GM23338 (cell line): Measurements from ENCODE around the gene FOXP1. TPM values are rescaled to one million over a fixed set of nuclear protein-coding genes. Genes with fewer than 3 reads are reported as not detected.

ENCODE experiments used
- ATAC-seq: fragments of 200-7000 bp; cut with Tn5 transposase; 3 replicates; pipeline ENCODE4 v1.9.1; 2020
- DNase-seq: peaks from one replicate; pipeline ENCODE4 v3.0.0-alpha.2; 2015; ENCODE audit warnings: low spot score
- H2AFZ ChIP-seq: fragments of 200-600 bp; sonication (generic); 2 replicates; pipeline ENCODE4 v1.8.0; 2016; ENCODE audit warnings: antibody characterized with exemption, mild to moderate bottlenecking, moderate library complexity
- H3F3A ChIP-seq: fragments of 200-600 bp; sonication (generic); replicated peaks from 2 replicates; pipeline ENCODE4 v1.8.0; 2017; ENCODE audit warnings: antibody characterized with exemption, mixed run types, low read depth
- H3K27ac ChIP-seq: fragments of 200-600 bp; sonication (generic); 2 replicates; pipeline ENCODE4 v1.6.1; 2016; ENCODE audit warnings: low read depth
- H3K27me3 ChIP-seq: fragments of 200-600 bp; sonication (generic); 2 replicates; pipeline ENCODE4 v1.8.0; 2016; ENCODE audit warnings: mild to moderate bottlenecking, mixed run types, moderate library complexity; ENCODE audit not compliant: insufficient read depth
- H3K36me3 ChIP-seq: fragments of 200-600 bp; sonication (generic); 2 replicates; pipeline ENCODE4 v1.8.0; 2016; ENCODE audit warnings: mild to moderate bottlenecking; ENCODE audit not compliant: insufficient read depth
- H3K4me1 ChIP-seq: fragments of 200-600 bp; sonication (generic); 2 replicates; pipeline ENCODE4 v1.8.0; 2016; ENCODE audit warnings: mild to moderate bottlenecking, moderate library complexity; ENCODE audit not compliant: insufficient read depth
- H3K4me2 ChIP-seq: fragments of 200-600 bp; sonication (generic); 2 replicates; pipeline ENCODE4 v1.7.1; 2017; ENCODE audit warnings: mixed run types
- H3K4me3 ChIP-seq: fragments of 200-600 bp; sonication (generic); 2 replicates; pipeline ENCODE4 v1.6.1; 2016; ENCODE audit warnings: mixed run types
- H3K79me2 ChIP-seq: fragments of 200-600 bp; sonication (generic); replicated peaks from 2 replicates; pipeline ENCODE4 v1.8.0; 2017; ENCODE audit warnings: mild to moderate bottlenecking; ENCODE audit not compliant: insufficient read depth
- H3K9me2 ChIP-seq: fragments of 200-600 bp; sonication (generic); 2 replicates; pipeline ENCODE4 v1.8.0; 2017; ENCODE audit not compliant: insufficient read depth
- H4K20me1 ChIP-seq: fragments of 200-600 bp; sonication (generic); replicated peaks from 2 replicates; pipeline ENCODE4 v1.8.0; 2017; ENCODE audit warnings: mild to moderate bottlenecking; ENCODE audit not compliant: insufficient read depth
- H3K27ac Mint-ChIP-seq: 2 replicates; pipeline ENCODE4 v1.8.0; 2020; ENCODE audit warnings: inconsistent platforms, mild to moderate bottlenecking, moderate library complexity, mixed read lengths
- H3K27me3 Mint-ChIP-seq: 3 replicates; pipeline ENCODE4 v1.8.0; 2022; ENCODE audit warnings: low read depth, mild to moderate bottlenecking, moderate library complexity, mixed read lengths, inconsistent platforms; ENCODE audit not compliant: insufficient read depth, poor library complexity
- H3K36me3 Mint-ChIP-seq: 3 replicates; pipeline ENCODE4 v1.8.0; 2021; ENCODE audit warnings: low read depth, mild to moderate bottlenecking, inconsistent platforms, moderate library complexity, mixed read lengths
- H3K4me1 Mint-ChIP-seq: 3 replicates; pipeline ENCODE4 v1.8.0; 2020; ENCODE audit warnings: mild to moderate bottlenecking, inconsistent platforms, mixed read lengths
- H3K4me3 Mint-ChIP-seq: 3 replicates; pipeline ENCODE4 v1.8.0; 2021; ENCODE audit warnings: moderate library complexity, mild to moderate bottlenecking, inconsistent platforms, mixed read lengths
- H3K9me3 Mint-ChIP-seq: 3 replicates; pipeline ENCODE4 v1.8.0; 2020; ENCODE audit warnings: moderate library complexity, mild to moderate bottlenecking, inconsistent platforms, mixed read lengths
- CREB1 ChIP-seq: fragments of 250-450 bp; sonication (Bioruptor Pico); IDR thresholded peaks from 2 replicates; pipeline ENCODE4 v1.5.0; 2020; ENCODE audit warnings: low read depth, mild to moderate bottlenecking, moderate library complexity
- ETS1 ChIP-seq: IDR thresholded peaks from 2 replicates; pipeline ENCODE4 v1.6.1; 2016; ENCODE audit warnings: antibody characterized with exemption
- EZH2 ChIP-seq: fragments of 200-600 bp; sonication (generic); IDR thresholded peaks from one replicate; pipeline ENCODE4 v1.8.0; 2017; ENCODE audit warnings: antibody characterized with exemption, mild to moderate bottlenecking, low read depth; ENCODE audit not compliant: unreplicated experiment
- EZH2phosphoT487 ChIP-seq: fragments of 200-600 bp; sonication (generic); IDR thresholded peaks from one replicate; pipeline ENCODE4 v1.8.1; 2018; ENCODE audit warnings: antibody characterized with exemption; ENCODE audit not compliant: unreplicated experiment
- JUNB ChIP-seq: IDR thresholded peaks from one replicate; pipeline ENCODE4 v1.6.1; 2016; ENCODE audit warnings: antibody characterized with exemption; ENCODE audit not compliant: unreplicated experiment
- NANOG ChIP-seq: IDR thresholded peaks from 2 replicates; pipeline ENCODE4 v1.6.1; 2016; ENCODE audit warnings: antibody characterized with exemption, borderline replicate concordance
- STAT1 ChIP-seq: IDR thresholded peaks from one replicate; pipeline ENCODE4 v1.6.1; 2016; ENCODE audit warnings: antibody characterized with exemption; ENCODE audit not compliant: unreplicated experiment
- ZNF331 ChIP-seq: fragments of 250-450 bp; sonication (Bioruptor Pico); IDR thresholded peaks from 2 replicates; pipeline ENCODE4 v1.5.0; 2020; ENCODE audit warnings: low read depth, mild to moderate bottlenecking, moderate library complexity
- polyA plus RNA-seq: library from polyadenylated mRNA; unstranded; fragments of >200 nt; fragmentation: Nextera tagmentation; extraction: Ambion mirVana; gene quantifications from 2 replicates; pipeline ENCODE4 v1.2.1, GENCODE V29; 2016
- total RNA-seq: library from RNA; depleted of rRNA; stranded (reverse); fragments of >200 nt; shearing (Covaris generic); gene quantifications from 2 replicates; pipeline ENCODE4 v1.2.3, GENCODE V29; 2014
- TF ChIP-seq, protein P1 (sequence below), 2 experiments: fragments of 200-600 bp in 1 of 2; sonication (generic) in 1 of 2; conservative IDR thresholded peaks; 2 replicates each; pipeline versions ENCODE4 v1.5.1 to v1.6.1; 2016 to 2017; ENCODE audit warnings: antibody characterized with exemption in 2 of 2, low read depth in 2 of 2, mild to moderate bottlenecking in 2 of 2, moderate library complexity in 1 of 2
- TF ChIP-seq, protein P2 (sequence below): fragments of 250-450 bp; sonication (Bioruptor Pico); IDR thresholded peaks from 2 replicates; pipeline ENCODE4 v1.5.0; 2020; ENCODE audit warnings: mild to moderate bottlenecking, moderate library complexity

The FOXP1 gene
- total and polyA plus RNA-seq, 2 experiments from 2014 or later: 32.9 to 35.5 TPM

- TF ChIP-seq, protein P1, sequence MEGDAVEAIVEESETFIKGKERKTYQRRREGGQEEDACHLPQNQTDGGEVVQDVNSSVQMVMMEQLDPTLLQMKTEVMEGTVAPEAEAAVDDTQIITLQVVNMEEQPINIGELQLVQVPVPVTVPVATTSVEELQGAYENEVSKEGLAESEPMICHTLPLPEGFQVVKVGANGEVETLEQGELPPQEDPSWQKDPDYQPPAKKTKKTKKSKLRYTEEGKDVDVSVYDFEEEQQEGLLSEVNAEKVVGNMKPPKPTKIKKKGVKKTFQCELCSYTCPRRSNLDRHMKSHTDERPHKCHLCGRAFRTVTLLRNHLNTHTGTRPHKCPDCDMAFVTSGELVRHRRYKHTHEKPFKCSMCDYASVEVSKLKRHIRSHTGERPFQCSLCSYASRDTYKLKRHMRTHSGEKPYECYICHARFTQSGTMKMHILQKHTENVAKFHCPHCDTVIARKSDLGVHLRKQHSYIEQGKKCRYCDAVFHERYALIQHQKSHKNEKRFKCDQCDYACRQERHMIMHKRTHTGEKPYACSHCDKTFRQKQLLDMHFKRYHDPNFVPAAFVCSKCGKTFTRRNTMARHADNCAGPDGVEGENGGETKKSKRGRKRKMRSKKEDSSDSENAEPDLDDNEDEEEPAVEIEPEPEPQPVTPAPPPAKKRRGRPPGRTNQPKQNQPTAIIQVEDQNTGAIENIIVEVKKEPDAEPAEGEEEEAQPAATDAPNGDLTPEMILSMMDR (conservative IDR thresholded peaks at IDR 0.05; ENCODE audit: low read depth in 2 of 2): no peak
- TF ChIP-seq STAT1 (no peak), CREB1 (CRISPR knock-in tag) (no peak), JUNB (no peak), EZH2phosphoT487 (no peak)
- TF ChIP-seq, protein P2, sequence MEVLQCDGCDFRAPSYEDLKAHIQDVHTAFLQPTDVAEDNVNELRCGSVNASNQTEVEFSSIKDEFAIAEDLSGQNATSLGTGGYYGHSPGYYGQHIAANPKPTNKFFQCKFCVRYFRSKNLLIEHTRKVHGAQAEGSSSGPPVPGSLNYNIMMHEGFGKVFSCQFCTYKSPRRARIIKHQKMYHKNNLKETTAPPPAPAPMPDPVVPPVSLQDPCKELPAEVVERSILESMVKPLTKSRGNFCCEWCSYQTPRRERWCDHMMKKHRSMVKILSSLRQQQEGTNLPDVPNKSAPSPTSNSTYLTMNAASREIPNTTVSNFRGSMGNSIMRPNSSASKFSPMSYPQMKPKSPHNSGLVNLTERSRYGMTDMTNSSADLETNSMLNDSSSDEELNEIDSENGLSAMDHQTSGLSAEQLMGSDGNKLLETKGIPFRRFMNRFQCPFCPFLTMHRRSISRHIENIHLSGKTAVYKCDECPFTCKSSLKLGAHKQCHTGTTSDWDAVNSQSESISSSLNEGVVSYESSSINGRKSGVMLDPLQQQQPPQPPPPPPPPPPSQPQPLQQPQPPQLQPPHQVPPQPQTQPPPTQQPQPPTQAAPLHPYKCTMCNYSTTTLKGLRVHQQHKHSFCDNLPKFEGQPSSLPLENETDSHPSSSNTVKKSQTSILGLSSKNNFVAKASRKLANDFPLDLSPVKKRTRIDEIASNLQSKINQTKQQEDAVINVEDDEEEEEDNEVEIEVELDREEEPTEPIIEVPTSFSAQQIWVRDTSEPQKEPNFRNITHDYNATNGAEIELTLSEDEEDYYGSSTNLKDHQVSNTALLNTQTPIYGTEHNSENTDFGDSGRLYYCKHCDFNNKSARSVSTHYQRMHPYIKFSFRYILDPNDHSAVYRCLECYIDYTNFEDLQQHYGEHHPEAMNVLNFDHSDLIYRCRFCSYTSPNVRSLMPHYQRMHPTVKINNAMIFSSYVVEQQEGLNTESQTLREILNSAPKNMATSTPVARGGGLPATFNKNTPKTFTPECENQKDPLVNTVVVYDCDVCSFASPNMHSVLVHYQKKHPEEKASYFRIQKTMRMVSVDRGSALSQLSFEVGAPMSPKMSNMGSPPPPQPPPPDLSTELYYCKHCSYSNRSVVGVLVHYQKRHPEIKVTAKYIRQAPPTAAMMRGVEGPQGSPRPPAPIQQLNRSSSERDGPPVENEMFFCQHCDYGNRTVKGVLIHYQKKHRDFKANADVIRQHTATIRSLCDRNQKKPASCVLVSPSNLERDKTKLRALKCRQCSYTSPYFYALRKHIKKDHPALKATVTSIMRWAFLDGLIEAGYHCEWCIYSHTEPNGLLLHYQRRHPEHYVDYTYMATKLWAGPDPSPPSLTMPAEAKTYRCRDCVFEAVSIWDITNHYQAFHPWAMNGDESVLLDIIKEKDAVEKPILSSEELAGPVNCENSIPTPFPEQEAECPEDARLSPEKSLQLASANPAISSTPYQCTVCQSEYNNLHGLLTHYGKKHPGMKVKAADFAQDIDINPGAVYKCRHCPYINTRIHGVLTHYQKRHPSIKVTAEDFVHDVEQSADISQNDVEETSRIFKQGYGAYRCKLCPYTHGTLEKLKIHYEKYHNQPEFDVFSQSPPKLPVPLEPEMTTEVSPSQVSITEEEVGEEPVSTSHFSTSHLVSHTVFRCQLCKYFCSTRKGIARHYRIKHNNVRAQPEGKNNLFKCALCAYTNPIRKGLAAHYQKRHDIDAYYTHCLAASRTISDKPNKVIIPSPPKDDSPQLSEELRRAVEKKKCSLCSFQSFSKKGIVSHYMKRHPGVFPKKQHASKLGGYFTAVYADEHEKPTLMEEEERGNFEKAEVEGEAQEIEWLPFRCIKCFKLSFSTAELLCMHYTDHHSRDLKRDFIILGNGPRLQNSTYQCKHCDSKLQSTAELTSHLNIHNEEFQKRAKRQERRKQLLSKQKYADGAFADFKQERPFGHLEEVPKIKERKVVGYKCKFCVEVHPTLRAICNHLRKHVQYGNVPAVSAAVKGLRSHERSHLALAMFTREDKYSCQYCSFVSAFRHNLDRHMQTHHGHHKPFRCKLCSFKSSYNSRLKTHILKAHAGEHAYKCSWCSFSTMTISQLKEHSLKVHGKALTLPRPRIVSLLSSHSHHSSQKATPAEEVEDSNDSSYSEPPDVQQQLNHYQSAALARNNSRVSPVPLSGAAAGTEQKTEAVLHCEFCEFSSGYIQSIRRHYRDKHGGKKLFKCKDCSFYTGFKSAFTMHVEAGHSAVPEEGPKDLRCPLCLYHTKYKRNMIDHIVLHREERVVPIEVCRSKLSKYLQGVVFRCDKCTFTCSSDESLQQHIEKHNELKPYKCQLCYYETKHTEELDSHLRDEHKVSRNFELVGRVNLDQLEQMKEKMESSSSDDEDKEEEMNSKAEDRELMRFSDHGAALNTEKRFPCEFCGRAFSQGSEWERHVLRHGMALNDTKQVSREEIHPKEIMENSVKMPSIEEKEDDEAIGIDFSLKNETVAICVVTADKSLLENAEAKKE (CRISPR knock-in tag): no peak
These were observed 182.5 kb downstream of the FOXP1 start (continued) for GRCh38 chr3:71400986-71401451.

GRCh38 chr3:71399478-71399877 lies 184.1 kb downstream of the FOXP1 start:
- no peaks in the 10 kb centered on the region for H3K79me2 ChIP-seq
- H3K4me2 ChIP-seq: no peak overlapping the region
- H4K20me1 ChIP-seq: no peaks in the 10 kb centered on the region
- H2AFZ ChIP-seq: no peak overlapping the region
- ATAC-seq (no peak), DNase-seq (no peak)
- H3K27me3 ChIP-seq: no peaks in the 10 kb centered on the region
- Mint-ChIP-seq H3K36me3 (no peaks in the 10 kb centered on the region), H3K4me1 (peaks cover 13% of the 10 kb centered on the region), H3K27ac (no peak overlapping the region), H3K27me3 (peaks cover 2% of the 10 kb centered on the region), H3K9me3 (no peaks in the 10 kb centered on the region), H3K4me3 (no peak overlapping the region)
- no peaks in the 10 kb centered on the region for H3K36me3 ChIP-seq
- no peaks in the 10 kb centered on the region for H3F3A ChIP-seq
- H3K9me2 ChIP-seq: no peaks in the 10 kb centered on the region; the same call in 1 of the 2 replicates
- H3K4me3 ChIP-seq: no peak overlapping the region
- H3K4me1 ChIP-seq: peaks cover 5% of the 10 kb centered on the region
- no peak overlapping the region for H3K27ac ChIP-seq
- TF ChIP-seq STAT1: no peak
- TF ChIP-seq ZNF331: no peak
- TF ChIP-seq NANOG: no peak
- no peak for TF ChIP-seq ETS1
- TF ChIP-seq, protein P1 (conservative IDR thresholded peaks at IDR 0.05; ENCODE audit: low read depth in 2 of 2): no peak
- TF ChIP-seq CREB1 (CRISPR knock-in tag): no peak
- TF ChIP-seq JUNB: no peak
- no peak for TF ChIP-seq EZH2
